Glutamatergic neuron (in vitro differentiated cells): Measurements from ENCODE around the gene NR6A1. TPM values are rescaled to one million over a fixed set of nuclear protein-coding genes. Genes with fewer than 3 reads are reported as not detected.

Experiments used
- DNase-seq: peaks from one replicate; pipeline ENCODE4 v3.0.0; 2022
- H3K27ac Mint-ChIP-seq: one replicate; pipeline ENCODE4 v1.8.0; 2020; ENCODE audit warnings: mild to moderate bottlenecking, mixed read lengths, inconsistent platforms; ENCODE audit not compliant: unreplicated experiment
- H3K27me3 Mint-ChIP-seq: one replicate; pipeline ENCODE4 v1.8.0; 2020; ENCODE audit warnings: mild to moderate bottlenecking, moderate library complexity, mixed read lengths, inconsistent platforms; ENCODE audit not compliant: unreplicated experiment
- H3K36me3 Mint-ChIP-seq: one replicate; pipeline ENCODE4 v1.8.0; 2020; ENCODE audit warnings: mild to moderate bottlenecking, mixed read lengths, inconsistent platforms; ENCODE audit not compliant: unreplicated experiment
- H3K4me1 Mint-ChIP-seq: one replicate; pipeline ENCODE4 v1.8.0; 2020; ENCODE audit warnings: mild to moderate bottlenecking, low read depth, mixed read lengths, inconsistent platforms; ENCODE audit not compliant: unreplicated experiment
- H3K4me3 Mint-ChIP-seq: one replicate; pipeline ENCODE4 v1.8.0; 2020; ENCODE audit warnings: mild to moderate bottlenecking, mixed read lengths, inconsistent platforms; ENCODE audit not compliant: unreplicated experiment
- H3K9me3 Mint-ChIP-seq: one replicate; pipeline ENCODE4 v1.8.0; 2020; ENCODE audit warnings: mild to moderate bottlenecking, moderate library complexity, mixed read lengths, inconsistent platforms; ENCODE audit not compliant: unreplicated experiment
- CTCF ChIP-seq: fragments of 200-600 bp; sonication (generic); IDR thresholded peaks from one replicate; pipeline ENCODE4 v1.5.0; 2021; ENCODE audit not compliant: partially characterized antibody, unreplicated experiment
- total RNA-seq: library from RNA; stranded (reverse); fragmentation: NEBNext Ultra II Directional; extraction: Animal tissue kit (Norgen Biotek cat#: 25700); gene quantifications from one replicate; pipeline ENCODE4 v1.2.1, GENCODE V29; 2021; ENCODE audit not compliant: unreplicated experiment

NR6A1 gene
- total RNA-seq, 1 donor from 2014 or later: 51.0 TPM

- no peak for TF ChIP-seq CTCF
- peaks cover 15% of the 10 kb centered on the region for H3K27me3 Mint-ChIP-seq
- no peaks in the 10 kb centered on the region for H3K36me3 Mint-ChIP-seq
- H3K4me1 Mint-ChIP-seq: peaks cover 16% of the 10 kb centered on the region
- peaks cover 8% of the 10 kb centered on the region for H3K9me3 Mint-ChIP-seq
- no peak for DNase-seq
- no peak overlapping the region for H3K4me3 Mint-ChIP-seq
- no peak overlapping the region for H3K27ac Mint-ChIP-seq
These were observed 4.1 kb downstream of the NR6A1 start for GRCh38 chr9:124766815-124767554.

GRCh38 chr9:124766326-124766725, 4.8 kb downstream of the NR6A1 start:
- TF ChIP-seq CTCF: no peak
- no peaks in the 10 kb centered on the region for H3K36me3 Mint-ChIP-seq
- H3K4me1 Mint-ChIP-seq: peaks cover 16% of the 10 kb centered on the region
- peaks cover 12% of the 10 kb centered on the region for H3K27me3 Mint-ChIP-seq
- H3K4me3 Mint-ChIP-seq: no peak overlapping the region
- peaks cover 8% of the 10 kb centered on the region for H3K9me3 Mint-ChIP-seq
- no peak overlapping the region for H3K27ac Mint-ChIP-seq
- no peak for DNase-seq

GRCh38 chr9:124765439-124765835, 5.7 kb downstream of the NR6A1 start:
- H3K27me3 Mint-ChIP-seq: peaks cover 11% of the 10 kb centered on the region
- H3K9me3 Mint-ChIP-seq: peaks cover 8% of the 10 kb centered on the region
- peaks cover 16% of the 10 kb centered on the region for H3K4me1 Mint-ChIP-seq
- TF ChIP-seq CTCF: no peak
- no peak overlapping the region for H3K4me3 Mint-ChIP-seq
- H3K36me3 Mint-ChIP-seq: no peaks in the 10 kb centered on the region
- no peak overlapping the region for H3K27ac Mint-ChIP-seq
- no peak for DNase-seq

GRCh38 chr9:124764774-124765438, 6.2 kb downstream of the NR6A1 start:
- no peak for DNase-seq
- Mint-ChIP-seq H3K27ac (no peak overlapping the region), H3K9me3 (peaks cover 8% of the 10 kb centered on the region), H3K4me1 (peaks cover 16% of the 10 kb centered on the region), H3K4me3 (no peak overlapping the region), H3K27me3 (peaks cover 9% of the 10 kb centered on the region), H3K36me3 (no peaks in the 10 kb centered on the region)
- TF ChIP-seq CTCF: no peak

GRCh38 chr9:124762633-124763032, 8.5 kb downstream of the NR6A1 start:
- no peaks in the 10 kb centered on the region for H3K36me3 Mint-ChIP-seq
- no peak for TF ChIP-seq CTCF
- H3K4me1 Mint-ChIP-seq: peaks cover 13% of the 10 kb centered on the region

More at GRCh38 chr9:124762633-124763032, 8.5 kb downstream of the NR6A1 start:
- Mint-ChIP-seq H3K9me3 (no peaks in the 10 kb centered on the region), H3K27me3 (peaks cover 2% of the 10 kb centered on the region), H3K27ac (no peak overlapping the region), H3K4me3 (no peak overlapping the region)
- DNase-seq: no peak
